ENCODE results near the gene TP53TG3D.
"Not testable (repeated sequence)": the region's sequence is repeated elsewhere in the genome, so short reads cannot be mapped to it uniquely, and the experiment has no call there.

The TP53TG3D gene, protein sequence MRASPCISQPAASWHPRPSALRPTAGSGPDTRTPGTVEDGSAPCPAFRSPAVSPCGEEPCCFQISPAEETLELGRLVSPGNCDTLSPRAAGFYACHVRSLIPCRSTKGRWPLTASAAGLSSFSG

DNA sequence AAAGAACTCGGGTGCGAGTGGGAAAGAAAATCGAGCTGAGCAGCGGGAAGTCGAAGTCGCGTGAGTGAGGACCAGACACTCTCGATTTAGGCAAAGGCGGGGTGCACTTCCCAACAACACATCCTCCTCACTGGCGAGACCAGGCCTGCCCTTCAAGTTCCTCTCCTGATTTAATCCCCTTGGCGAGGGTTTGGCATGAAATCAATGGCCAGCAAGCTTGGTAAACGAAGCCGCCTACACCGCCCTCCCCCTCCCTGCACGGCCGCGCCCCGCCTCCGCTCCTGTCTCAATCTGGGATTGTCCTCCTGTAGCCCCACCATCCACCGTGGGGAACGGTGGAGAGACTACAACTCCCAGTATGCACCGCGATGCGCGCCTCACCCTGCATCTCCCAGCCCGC, at the start of gene TP53TG3D:
Gene TP53TG3D (plus strand): TSS at position 301 of the 400 bp plus-strand sequence. CDS start 68 bp downstream, at position 369.
- DNase-seq (ENCODE audit: low read depth in 2 of 2), result not testable (repeated sequence)

DNA sequence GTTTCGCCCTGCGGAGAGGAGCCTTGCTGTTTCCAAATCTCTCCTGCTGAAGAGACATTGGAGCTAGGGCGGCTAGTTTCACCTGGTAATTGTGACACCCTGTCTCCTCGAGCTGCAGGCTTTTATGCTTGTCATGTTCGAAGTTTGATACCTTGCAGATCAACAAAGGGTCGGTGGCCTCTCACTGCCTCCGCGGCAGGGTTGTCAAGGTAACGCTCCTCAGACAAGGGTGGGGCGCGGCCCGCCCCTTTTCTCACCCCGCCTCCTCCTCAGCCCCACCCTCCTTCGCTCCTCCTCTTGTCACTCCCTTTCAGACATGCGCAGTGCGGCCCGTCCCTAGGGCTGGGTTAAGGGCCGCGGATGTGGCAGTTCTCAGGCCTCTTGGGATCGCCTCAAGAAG, 421 bp downstream of the TP53TG3D start:
- not testable (repeated sequence) for DNase-seq (ENCODE audit: low read depth in 2 of 2)

DNA sequence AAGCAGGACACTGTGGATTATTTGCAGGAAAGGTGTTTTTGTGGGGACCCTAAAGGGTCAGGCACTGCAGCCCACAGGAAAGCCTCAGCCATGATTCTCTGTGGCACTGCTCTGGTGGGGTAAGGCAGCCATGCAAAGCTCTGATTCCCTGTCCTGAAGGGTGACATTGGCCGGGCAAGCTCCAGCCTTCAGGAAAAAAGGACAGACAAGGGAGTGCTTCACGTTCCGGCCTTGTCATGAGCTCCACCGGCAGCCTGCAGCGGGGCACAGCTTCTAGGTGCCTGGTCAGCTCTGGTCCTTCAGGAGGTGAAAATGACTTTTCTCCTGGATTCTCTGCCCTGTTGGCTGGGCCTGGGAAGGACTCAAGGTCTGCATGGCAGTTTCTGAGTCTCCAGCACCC, 8.4 kb downstream of the TP53TG3D start:
- not testable (repeated sequence) for DNase-seq (ENCODE audit: low read depth in 2 of 2)

DNA sequence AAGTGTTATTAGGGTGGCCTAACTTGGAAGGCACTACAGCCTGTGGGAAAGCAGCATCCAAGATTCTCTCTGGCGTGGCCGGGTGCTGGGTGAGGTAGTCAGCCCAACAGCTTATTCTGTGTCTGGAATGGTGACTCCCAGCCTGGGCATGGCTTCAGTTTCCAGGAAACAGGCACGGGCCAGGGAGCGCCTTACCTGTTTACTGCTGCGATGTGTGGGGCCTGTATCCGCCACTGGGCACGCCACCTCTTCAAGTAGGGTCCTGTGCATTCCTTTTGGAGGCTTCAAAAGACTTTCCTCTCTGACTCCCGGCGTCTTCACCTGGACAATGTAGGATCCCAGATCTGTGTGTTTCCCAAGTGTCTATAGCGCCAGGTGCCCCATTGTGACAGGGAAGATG, 10.5 kb downstream of the TP53TG3D start:
- DNase-seq (ENCODE audit: low read depth in 2 of 2), result not testable (repeated sequence)

DNA sequence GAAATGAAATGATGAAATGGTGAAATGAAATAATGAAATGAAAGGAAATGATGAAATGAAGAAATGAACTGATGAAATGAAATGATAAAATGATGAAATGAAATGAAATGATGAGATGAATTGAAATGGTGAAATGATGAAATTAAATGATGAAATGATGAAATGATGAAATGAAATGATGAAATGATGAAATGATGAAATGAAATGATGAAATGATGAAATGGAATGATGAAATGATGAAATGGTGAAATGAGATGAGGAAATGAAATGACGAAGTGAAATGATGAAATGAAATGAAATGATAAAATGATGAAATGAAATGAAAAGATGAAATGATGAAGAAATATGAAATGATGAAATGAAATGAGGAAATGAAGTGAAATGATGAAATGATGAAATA, 28.8 kb downstream of the TP53TG3D start:
- DNase-seq (ENCODE audit: low read depth in 2 of 2), result not testable (repeated sequence)

DNA sequence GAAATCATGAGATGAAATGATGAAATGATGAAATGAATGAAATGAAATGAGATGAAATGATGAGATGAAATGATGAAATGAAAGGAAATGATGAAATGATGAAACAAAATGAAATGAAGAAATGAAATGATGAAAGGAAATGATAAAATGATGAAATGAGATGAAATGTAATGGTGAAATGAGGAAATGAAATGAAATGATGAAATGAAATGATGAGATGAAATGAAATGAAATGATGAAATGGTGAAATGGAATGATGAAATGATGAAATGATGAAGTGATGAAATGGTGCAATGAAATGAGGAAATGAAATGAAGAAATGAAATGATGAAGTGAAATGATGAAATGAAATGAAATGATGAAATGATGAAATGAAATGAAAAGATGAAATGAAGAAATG, 29.9 kb downstream of the TP53TG3D start:
- DNase-seq (ENCODE audit: low read depth in 2 of 2), result not testable (repeated sequence)

DNA sequence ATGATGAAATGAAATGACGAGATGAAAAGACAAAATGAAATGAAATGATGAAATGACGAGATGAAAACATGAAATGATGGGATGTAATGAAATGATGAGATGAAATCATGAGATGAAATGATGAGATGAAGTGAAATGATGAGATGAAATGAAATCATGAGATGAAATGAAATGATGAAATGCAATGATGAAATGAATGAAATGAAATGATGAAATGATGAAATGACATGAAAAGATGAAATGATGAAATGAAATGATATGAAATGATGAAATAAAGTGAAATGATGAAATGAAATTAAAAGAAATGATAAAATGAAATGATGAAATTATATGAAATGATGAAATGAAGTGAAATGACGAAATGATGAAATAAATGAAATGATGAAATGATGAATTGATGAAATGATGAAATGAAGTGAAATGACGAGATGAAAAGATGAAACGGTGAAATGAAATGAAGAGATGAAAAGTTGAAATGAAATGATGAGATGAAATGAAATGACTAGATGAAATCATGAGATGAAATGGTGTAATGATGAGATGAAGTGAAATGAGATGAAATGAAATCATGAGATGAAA, 30.9 kb downstream of the TP53TG3D start:
- DNase-seq (ENCODE audit: low read depth in 2 of 2), result not testable (repeated sequence)

DNA sequence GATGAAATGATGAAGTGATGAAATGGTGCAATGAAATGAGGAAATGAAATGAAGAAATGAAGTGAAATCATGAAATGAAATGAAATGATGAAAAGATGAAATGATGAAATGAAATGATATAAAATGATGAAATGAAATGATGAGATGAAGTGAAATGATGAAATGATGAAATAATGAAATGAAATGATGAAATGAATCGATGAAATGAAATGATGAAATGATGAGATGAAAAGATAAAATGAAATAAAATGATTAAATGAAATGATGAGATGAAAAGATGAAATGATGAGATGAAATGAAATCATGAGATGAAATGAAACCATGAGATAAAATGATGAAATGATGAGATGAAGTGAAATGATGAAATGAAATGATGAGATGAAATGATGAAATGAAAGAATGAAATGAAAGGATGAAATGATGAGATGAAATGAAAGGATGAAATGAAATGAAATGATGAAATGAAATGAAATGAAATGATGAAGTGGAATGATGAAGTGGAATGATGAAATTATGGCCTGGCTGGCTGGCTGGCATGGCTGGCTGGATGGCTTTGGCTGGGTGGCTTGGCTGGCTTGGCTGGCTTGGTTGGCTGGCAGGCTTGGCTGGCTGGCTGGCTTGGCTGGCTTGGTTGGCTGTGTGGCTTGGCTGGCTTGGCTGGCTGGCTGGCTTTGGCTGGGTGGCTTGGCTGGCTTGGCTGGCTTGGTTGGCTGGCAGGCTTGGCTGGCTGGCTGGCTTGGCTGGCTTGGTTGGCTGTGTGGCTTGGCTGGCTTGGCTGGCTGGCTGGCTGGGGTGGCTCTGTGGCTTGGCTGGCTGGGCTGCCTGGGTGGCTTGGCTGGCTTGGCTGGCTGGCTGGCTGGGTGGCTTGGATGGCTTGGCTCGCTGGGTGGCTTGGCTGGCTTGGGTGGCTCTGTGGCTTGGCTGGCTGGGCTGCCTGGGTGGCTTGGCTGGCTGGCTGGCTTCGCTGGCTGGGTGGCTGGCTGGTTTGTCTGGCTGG, 32.0 kb downstream of the TP53TG3D start:
- DNase-seq (ENCODE audit: low read depth in 2 of 2), result not testable (repeated sequence)

DNA sequence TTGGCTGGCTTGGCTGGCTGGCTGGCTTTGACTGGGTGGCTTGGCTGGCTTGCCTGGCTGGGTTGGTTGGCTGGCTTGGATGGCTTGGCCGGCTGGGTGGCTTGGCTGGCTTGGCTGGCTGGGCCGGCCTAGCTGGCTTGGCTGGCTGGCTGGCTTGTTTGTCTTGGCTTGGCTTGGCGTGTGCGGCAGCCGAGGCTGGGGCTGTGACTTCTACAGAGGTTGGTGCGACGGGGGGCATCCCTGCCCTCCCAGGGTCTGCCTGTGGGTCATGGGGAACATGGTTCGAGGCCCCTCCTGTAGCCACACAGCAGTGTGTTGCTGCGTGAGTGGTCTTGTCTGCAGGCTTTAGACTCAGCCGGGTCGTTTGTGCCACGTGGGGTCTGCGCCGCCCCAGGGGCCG, 33.1 kb downstream of the TP53TG3D start:
- not testable (repeated sequence) for DNase-seq (ENCODE audit: low read depth in 2 of 2)

DNA sequence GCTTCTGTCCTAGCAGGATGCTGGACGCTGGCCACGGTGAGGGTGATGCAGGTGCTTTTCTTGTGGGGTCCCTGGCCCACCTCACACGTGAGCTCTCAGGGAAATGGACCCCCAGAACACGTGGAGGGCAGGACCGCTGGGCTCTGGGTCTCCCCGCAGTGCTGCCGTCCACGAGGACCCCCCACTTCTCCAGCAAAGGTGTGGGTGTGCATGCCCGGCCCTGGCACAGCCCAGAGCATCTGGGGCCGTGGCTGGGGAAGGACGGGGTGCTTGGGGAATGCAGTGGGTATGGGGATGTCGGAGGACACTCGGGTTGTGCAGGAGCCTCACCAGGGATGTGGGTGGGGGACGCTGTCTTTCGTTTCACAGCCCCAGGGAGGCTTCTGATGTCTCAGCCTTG, 34.7 kb downstream of the TP53TG3D start:
- DNase-seq (ENCODE audit: low read depth in 2 of 2), result not testable (repeated sequence)

DNA sequence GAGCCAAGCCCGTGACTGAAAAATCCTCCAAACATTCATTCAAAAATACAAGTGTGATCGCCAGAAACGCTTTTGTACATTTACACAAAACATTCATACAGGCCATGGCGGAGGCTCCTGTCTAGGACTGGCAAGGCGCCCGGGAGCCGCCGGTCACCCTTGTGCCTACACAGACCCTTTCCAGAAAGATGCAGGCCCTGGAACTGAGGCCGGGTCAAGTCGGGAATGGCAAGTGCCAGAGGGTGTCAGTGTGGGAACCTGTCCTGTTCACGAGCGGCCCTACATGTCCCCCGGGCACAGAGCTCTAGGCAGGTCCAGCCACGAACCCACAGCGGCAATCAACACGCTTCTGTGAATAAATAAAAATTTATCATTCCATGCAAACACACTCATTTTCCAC, 36.1 kb downstream of the TP53TG3D start:
- not testable (repeated sequence) for DNase-seq (ENCODE audit: low read depth in 2 of 2)

DNA sequence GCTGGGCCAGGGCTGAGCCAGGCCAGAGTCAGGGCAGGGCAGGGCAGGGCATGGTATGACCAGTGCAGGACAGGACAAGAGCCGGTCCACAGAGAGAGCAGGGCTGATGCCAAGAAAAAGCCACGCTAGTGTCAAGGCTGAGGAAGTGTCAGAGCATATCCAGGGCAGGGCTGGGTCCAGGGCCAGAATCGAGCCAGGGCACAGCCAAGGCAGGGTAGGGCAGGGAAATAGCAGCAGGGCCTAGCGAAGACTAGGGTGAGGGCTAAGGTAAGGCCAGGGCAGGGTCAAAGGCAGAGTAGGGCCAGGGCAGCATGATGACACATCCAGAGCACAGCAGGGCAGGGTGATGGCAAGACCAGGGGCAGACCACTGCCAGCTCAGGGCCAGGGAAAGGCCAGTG, 49.7 kb downstream of the TP53TG3D start:
- DNase-seq (ENCODE audit: low read depth in 2 of 2), result not testable (repeated sequence)
